Measurements from ENCODE around the gene PDE11A.

- TF ChIP-seq CTCF (IDR thresholded peaks at IDR 0.05) = no peak
- TF ChIP-seq POLR2A (IDR thresholded peaks at IDR 0.05) = no peak
Measured at GRCh38 chr2:177679611-177680605, 392.7 kb downstream of the PDE11A start.

Measured in adrenal gland (tissue), 5 donors.